Stimulated activated CD8-positive, alpha-beta memory T cell treated with anti-CD3 and anti-CD28 coated beads, Interleukin-12 subunit alpha, Interleukin-12 subunit beta, amount 100 ng/mL, for 24 hours (primary cell): ENCODE results near the gene SORCS2.

Source experiments
- DNase-seq: peaks from one replicate; pipeline ENCODE4 v3.0.0-alpha.2; 2020; ENCODE audit errors: extremely low read depth

SORCS2 gene

DNA sequence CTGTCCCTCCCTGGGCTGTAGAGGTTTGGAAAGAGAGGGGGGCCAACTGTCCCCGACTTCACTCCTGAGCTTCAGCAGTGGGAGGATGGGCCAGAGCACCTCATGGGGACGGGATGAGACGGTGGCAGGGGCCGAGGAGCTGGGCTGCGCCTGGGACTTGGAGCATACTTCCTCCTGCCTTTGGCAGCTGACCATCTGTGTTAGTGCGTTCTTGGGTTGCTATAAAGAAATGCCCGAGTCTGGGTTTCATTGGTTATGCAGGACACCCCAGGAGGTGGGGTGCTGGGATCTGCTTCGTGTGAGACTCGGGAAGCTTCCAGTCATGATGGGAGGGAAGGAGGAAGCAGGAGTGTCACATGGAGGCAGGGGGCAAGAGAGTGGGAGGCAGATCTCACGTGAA is 235.0 kb downstream of the SORCS2 start:
- DNase-seq, result no peak

DNA sequence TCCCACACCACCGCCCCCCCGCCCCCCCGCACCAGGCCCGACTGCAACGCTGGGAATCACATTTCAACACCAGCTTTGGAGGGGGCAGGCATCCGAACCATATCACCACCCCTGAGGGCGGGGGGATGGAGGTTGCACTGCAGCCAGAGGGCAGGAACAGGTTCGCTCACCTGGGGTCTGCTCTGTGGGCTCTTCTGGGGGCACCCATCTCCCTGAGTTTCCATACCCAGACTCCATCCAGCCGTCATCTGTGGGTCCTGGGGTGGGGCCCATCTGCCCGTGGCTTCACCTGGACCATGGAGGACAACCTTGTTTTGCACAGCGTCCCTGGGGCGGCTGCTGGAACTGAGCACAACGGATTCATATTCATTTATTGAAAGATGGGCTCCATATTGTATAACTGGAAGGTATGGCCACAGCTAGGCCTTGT is 235.5 kb downstream of the SORCS2 start:
- no peak for DNase-seq

DNA sequence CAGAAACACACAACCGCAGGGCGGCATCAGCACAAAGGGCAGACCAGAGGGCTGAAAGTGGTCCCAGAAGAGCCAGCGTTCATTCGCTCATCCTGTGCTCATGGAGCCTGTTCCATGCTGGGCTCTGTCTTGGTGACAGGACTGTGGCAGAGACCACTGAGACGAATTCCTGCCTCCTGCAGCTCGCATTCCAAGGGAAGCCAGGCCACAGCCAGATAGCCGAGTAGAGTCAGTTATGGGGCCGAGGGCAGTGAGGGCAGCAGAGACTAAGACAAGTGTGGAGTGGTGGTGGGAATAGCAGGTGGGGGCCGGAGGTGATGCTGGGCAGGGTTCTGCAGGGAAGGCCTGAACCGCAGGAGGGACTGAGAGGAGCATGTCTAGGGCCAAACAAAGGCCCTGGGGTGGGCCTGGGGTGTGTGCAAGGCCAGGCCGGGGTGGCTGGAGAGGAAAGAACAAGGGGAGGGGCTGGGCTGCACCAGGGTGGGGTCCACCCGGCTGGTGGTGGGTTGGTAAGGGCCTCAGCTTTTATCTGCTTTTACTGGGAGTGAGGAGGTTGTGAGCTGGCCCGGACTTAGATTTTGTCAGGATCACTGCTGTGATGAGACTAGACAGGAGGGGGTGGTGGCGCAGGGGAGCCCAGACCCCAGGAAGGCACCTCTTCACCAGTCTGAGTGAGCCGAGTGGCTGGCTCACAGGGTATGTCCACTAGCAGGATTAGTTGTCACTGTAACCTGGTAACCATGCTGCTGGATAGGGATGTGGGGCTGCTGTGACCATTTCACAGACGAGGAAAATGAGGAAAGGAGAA is 236.1 kb downstream of the SORCS2 start:
- DNase-seq, result no peak

DNA sequence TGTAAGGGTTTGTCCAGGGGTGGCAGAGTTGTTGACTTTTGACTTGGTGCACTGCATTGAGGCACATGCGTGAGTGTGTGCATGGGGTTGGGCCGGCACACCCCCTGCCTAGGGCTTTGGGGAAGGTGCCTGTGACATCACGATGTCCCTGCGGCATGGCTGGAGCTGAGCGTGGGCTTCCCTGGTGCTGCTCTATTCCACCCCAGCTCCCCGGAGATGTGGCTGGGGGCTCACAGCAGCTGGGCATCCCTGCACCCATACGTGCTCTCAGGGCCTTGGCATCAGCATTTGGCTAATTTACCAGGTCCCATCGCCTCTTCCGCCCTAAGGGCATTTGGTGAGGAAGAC is 236.7 kb downstream of the SORCS2 start:
- DNase-seq, result no peak

DNA sequence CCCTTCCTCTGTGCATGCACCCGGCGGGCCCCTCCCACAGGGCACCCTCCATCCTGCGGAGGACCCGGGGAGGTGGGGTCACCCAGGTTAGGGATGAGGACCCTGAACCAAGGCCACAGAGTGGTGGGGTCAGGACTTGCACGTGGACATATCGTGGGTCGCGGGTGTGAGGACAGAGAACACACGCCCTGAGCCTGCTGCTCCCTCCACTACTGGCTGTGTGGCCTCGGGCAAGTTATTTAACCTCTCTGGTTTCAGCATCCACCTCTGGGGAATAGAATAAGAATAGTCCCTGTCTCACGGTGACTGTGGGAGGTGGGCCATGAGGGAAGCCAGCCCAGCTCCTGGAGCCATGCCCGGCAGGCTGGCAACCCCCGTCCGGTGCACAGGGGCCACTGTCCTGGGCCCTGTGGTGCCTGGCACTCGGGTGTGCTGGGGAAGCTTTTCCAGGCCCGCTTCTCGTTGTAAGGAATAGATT is 237.3 kb downstream of the SORCS2 start:
- no peak for DNase-seq

DNA sequence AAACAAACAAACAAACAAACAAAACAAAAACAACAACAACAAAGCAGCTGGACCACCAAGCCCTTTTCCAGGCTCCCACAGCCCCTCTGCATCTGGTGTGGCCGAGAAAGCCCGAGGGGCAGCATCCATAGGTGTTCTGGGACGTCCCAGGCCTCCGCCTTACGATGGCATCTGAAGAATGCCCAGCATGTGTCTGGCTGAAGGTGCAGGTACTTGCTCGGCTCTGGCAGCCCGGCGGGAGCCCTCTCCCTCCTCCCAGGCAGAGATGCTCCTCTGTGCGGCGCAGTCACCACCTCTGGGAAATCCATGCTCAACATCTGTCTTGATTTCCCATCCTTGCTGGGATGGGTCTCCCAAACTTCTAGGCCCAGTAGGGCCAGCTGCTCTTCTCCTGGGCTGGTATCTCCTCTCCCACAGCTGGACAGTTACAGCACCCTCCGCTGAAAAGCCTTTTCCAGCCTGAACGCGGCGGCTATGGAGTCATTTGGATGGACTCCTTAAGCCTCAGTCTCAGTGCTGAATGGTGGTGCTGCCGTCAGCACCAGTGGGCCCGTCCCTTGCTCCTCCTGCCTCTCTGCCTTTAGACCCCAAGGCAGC is 238.1 kb downstream of the SORCS2 start:
- DNase-seq, result no peak

DNA sequence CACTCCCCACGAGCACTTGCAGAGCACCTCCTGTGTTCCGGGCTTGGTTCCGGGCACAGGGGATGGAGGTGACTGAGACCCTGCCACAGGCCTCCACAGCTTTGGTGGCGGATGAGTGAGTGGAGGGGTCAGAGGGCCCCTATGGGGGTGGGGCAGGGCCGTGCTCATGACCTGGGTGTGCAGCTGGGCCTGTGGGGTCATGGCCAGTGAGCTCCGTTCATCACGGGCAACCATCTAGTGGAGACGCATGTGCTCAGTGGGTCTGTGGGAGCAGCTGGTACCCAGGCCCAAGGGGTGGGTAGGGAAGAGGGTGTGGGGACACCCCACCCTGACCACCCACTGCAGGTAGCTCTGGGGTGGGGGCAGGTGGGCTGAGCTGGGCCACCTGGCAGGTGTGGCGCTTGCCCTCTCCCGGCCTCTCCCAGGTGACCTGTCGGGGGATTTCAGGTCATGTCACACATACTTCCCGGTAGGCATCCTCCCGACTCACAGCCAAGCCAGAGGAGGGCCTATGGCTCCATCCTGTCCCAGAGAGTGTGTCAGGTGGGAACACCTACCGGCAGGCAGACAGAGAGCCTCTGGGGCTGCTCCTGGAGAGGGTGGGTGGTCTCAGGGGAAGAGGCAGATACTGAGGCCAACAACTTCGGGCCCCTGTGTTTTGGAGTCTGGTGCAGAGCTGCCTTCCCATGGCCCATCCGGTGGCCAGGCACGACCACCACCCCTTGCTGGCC is 238.8 kb downstream of the SORCS2 start:
- DNase-seq, result no peak

DNA sequence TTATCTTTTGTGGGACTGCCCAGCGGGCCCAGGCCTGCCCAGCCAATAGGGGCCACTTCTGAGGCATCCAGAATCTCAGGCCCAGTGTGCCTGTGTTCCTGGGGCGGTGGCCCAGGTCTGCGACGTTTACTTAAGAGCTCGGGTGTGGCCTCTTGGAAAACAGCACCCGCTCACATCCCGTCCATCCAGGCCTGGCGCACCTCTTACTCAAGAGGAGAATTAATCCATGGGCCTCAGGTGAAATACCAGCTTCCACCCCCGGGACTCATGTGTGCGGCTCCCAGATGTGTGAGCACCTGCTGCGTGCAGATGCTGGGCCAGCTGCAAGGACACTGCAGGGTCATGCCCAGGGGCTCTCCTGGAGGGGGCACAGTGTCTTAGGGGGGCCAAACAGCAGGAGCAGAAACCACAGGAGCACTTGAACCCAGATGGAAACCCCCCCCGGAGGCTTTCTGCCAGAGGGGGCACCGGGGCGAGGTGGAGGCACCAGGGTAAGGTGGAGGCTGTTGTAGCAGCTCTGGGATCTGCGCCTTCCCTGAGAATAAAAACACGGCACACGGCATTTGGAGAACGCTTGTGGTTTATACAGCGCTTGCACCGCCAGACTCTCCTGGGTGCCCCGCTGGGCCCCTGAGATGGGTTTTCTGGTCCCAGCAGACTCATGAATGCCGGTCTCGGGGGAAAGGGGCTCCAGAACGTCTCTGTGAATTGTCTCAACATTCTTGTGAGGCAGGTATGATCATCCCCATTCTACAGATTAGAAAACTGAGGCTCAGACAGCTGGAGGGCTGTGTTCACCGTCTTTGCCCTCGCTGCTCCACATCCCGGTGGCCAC is 239.6 kb downstream of the SORCS2 start:
- no peak for DNase-seq

DNA sequence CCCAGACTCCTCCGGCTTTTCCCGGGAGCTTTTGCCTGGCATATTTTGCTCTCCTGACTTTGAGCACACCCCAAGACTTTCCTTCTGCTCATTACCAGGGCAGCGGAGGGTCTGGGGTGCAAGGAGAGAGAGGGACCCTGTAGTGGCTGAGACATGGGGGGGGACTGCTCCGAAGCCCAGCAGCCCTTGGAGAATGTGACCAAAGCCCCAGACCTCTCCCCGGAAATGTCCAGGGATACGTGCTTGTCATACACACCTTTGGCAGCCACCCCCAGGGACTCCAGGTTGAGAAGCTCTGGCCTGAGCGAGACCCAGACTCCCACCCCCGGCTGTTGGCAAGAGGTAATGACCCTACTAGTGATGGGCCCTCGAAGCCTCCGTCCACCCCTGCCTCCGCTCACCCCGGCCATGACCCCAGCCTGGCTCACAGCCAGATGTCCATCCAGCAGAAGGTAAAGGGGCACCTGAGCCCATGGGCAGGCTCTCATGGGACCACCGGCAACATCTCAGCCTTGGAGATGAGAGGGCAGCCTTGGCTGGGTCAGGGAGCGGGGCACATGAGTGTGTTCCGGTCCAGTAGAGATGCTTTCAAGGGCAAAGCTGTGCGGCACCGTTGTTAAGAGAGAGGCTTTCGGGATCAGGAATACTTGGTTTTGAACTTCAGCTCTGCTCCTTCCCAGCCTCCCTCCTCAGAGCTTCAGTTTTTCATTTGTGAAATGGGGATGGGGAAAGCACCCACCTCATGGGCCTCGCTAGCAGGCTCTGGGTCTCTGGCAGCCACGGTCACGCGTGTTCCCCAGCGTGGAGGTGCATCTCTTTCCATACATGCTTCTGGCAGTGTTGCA is 240.4 kb downstream of the SORCS2 start:
- DNase-seq, result no peak

DNA sequence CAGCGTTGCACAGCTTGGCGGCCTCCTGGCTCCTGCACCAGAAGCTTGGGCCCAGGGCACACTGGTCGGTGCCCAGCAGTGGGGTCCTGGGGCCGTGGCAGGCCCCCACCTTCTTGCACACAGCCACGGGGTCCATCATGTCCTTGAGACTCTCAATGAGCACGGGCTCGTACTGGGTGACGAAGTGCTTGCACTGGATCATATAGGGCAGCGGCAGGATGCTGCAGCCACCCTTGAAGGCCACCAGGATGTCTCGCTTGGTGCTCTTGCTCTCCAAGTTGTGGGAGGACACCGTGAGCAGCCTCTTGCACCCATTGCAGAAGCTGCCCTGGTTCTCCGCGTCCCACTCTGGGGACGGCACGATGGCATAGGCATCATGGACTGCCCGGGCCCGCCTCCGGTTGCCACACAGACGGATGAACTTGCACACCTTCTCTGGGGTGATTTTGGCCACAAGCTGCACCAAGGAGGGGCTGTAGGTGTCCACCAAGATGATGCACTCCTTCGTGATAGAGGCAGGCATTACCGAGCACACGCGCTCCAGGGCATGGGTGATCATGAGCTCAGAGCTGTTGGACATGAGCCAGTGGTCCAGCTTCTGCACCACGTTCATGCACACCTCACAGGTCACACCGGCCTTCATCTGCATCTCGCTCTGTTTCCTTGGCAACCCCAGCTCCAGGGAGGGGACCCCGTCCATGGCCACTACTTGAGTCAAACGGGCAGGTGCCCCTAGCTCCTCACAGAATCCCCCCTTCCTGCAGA is 241.2 kb downstream of the SORCS2 start:
- DNase-seq, result no peak

DNA sequence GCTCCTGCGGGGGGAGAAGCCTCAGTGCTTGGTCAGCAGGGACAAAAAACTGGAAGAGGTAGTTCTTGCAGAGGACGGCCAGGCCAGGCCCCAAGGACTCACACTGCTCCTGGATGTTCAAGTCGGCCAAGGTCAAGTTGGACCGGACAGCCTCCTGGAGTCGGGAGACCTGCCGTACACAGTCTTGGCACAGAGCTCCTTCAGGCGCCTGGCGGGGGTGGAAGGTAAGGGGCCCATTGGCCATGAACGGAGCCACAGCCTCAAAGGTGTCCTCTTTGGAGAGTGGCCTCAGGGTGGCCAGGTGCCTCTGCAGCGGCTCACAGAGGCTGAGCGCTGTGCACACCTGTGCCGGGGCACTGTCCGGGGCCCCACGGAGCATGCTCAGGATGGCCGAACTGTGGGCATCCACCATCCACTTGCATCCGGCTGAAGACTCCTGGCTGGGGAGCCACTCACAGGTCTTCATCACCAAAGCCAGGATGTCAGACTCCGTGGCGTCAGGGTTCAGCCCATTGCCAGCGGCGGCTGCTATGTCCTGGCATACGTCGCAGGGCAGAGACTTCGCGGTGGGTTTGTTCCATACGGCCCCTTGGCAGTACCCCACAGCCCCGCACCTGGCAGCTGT is 241.9 kb downstream of the SORCS2 start:
- DNase-seq, result no peak

DNA sequence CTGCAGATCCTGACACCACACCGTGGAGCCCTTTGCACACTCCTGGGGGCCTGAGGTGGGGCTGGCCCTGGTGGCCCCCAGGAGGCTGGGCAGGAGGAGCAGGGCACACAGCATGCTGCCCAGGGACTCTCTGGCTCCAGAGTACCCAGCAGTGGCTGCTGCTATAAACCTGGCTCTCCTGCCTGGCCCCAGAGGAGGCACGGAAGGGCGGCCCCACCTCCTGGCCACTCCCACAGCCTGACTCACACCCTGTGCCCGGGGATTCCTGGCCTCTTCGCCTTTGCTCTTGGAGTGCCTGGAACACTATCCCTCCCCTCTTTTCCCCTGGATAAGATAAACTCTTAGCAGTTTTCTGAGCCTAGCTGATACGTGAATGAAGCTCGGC is 242.4 kb downstream of the SORCS2 start, which contains the start of gene PSAPL1:
TSS of gene PSAPL1 (minus strand) at position 165 of the 385 bp plus-strand sequence. CDS start at position 114, 51 bp downstream.
- DNase-seq, result no peak

DNA sequence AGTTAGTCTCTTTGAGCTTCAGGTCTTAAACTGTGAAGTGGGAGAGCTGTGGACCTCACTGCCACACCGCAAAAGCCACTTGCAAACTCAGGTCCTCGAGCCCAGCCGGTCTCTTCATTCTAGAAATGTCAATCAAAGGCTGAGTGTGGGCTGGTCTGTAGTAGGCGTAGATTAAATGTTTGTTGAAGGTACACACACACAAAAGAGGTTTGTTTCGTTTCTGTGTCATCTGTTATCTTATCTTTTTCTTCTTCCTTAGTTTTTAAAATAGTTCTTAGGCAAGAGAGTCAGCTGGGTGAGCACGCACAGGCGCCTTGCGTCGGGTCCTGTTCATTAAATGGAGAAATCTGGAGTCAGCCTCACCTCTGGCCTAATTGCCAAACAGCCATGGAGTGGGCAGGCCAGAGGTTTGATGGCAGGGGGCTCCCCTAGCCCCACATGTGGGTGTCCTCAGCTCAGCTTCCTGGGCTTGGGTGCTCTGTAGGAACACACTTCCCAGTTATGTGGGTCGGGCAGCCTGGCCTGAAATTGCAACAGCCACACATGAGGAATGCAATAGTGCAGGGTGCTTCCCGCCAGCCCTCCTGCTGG is 243.2 kb downstream of the SORCS2 start:
- DNase-seq, result no peak

DNA sequence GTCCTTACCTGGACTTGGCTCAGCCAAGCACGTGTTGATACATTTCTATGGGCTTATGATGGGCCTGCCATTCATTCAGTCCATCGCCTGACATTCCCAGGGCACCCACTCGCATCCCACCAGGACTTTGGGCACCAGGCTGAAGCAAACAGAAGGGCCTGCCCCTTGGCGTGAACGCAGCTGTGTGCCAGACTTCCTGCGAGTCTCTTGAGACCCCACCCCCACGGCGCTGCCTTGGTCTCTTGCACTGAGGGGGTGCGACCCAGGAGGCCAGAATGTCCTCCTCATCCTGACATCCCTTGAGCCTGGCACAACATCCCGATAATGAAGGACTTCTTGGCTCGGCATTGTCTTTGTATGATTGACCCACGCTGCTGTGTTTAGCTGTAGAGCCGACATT is 243.9 kb downstream of the SORCS2 start:
- no peak for DNase-seq

DNA sequence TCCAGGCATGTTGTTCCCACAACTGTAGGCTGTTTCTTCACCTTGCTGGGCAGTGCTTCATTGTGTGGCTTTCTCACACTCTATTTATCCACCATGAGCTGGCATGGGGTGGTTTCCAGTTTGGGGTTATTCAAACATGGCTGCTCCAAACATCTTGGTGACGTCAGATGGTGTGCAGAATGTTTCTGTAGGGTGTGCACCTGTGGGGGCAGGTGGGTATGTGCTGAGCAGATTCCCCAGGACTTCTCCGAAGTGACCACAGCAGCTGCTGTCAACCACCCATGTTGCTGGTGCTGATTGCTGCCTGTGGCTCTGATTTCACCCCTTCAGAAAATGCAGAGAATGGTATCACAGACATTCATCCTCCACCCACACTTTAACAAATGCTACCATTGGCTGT is 247.4 kb downstream of the SORCS2 start:
- DNase-seq, result no peak

DNA sequence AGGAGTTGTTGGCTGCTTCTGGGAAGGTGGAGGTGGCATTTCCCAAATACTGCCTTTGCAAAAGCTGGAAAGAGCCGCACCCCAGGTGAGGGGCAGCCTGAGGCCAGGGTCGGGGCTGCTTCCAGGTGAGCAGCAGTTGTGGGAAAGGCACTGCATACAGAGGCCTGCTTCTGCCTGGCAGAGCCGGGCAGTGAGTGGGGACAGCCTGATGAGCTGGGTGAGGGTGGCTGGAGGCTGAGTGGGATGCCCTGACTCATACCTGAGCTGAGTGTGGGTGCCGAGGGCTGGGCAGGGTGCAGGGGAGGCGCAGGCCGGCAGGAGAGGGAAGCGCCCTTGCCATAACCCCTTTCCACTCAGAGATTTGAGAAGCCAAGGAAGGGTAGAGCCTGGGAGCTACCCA is 248.9 kb downstream of the SORCS2 start:
- DNase-seq, result no peak

DNA sequence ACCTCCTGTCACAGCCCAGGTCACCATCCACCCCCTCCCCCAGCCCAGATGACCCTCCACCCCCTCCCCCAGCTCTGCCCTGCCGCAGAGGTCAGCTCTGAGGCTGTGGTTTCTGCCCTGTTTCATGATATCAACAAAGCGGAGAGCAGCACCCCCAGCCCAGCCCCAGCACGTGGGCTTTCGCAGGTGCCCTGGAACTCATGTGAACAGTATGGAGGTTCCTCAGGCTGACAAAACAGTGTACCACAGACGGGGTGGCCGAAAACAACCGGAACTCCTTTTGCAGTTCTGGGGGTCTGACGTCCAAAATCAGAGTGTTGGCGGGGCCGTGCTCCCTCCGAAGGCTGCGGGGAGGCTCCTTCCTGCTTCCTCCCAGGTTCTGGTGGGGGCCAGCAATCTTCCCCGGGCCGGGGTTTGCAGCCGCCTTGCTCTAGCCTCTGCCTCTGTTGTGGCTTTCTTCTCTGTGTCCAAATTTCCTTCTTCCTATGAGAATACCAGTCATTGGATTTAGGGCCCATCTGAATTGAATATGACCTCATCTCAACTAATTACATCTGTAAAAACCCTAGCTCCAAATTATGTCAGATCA is 250.3 kb downstream of the SORCS2 start:
- no peak for DNase-seq

DNA sequence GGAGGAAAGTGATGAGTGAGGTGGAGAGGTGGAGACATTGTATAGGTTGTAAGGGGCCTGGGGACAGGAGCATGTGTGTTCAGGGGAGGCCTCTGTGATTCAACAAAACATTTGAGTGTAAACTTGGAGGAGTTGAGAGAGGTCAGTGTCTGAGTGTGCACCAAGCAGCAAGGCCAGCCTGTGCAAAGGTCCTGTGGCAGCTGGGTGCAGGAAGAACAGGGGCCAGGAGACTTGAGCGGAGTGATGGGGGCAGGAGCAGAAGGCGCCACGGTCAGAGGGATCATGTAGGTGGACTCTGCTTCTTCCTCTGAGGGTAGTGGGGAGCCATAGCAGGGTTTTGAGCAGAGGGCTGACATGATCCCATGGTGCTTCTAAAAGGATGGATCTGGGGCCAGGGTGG is 252.0 kb downstream of the SORCS2 start:
- no peak for DNase-seq

DNA sequence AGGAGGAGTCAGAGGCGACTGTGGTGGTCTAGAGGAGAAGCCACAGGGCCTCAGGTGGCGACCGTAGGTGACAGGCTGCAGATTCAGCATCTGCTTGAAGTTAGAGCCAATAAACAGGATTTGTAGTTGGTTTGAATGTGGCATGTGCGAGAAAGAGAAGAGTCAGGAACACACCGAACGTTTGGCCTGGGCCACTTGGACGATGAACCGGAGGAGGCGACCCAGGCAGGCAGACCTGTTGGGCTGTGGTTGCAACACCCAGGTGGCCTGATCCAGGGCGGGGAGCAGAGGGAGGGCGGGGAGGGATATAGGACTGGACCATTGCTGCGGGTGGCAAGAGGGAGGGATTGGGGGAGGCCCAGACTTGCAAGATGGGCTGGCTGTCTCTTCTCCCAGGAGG is 252.4 kb downstream of the SORCS2 start:
- DNase-seq, result no peak
